Muscle of back (tissue), 11 donors: Measurements from ENCODE around the gene SMIM1. TPM values are rescaled to one million over a fixed set of nuclear protein-coding genes. Genes with fewer than 3 reads are reported as not detected.

Experiments used
- DNase-seq, 3 donors: peaks; one replicate each; pipeline versions ENCODE4 v3.0.0 to v3.0.0-alpha.2; 2013
- polyA plus RNA-seq, 10 donors: library from polyadenylated mRNA; unstranded; fragments of 120-200 nt; gene quantifications; one replicate each; pipeline ENCODE4 v1.2.1, GENCODE V29; 2013; ENCODE audit not compliant: insufficient read length in 10 of 10

Gene SMIM1
- polyA plus RNA-seq, 10 donors: 1.6 to 5.7 (median 3.3) TPM

- DNase-seq: no peak
Observed at GRCh38 chr1:3817821-3818597, 45.5 kb downstream of the SMIM1 start.

GRCh38 chr1:3819771-3820200 is 47.2 kb downstream of the SMIM1 start:
- peak in 1 of 3 donors; percentile 40 for DNase-seq

GRCh38 chr1:3820316-3820715 is 47.8 kb downstream of the SMIM1 start:
- DNase-seq: no peak

- DNase-seq: peak in 2 of 3 donors; percentile 16 to 62
Observed at GRCh38 chr1:3821004-3821403, 48.5 kb downstream of the SMIM1 start.

- DNase-seq: peak in 1 of 3 donors; percentile 37
Observed at GRCh38 chr1:3821447-3821846, 48.9 kb downstream of the SMIM1 start.

- DNase-seq: no peak
Observed at GRCh38 chr1:3821908-3822307, 49.4 kb downstream of the SMIM1 start.

GRCh38 chr1:3822421-3822820 is 49.9 kb downstream of the SMIM1 start:
- DNase-seq: no peak

GRCh38 chr1:3824650-3825049 is 52.1 kb downstream of the SMIM1 start:
- DNase-seq: no peak

GRCh38 chr1:3825356-3825755 is 52.8 kb downstream of the SMIM1 start:
- DNase-seq: no peak

Other genes with a start within 250 kb of the SMIM1 start
- 10 to 100 TPM in 4 of 10 donors, 1 to 10 TPM in 6; 6.3 to 37.6 (median 9.5) TPM for gene MEGF6, start 161.2 kb upstream of the SMIM1 start, polyA plus RNA-seq
- gene TPRG1L, start 147.7 kb upstream of the SMIM1 start, polyA plus RNA-seq: 10 to 100 TPM; 25.7 to 31.7 (median 29.7) TPM
- gene WRAP73, start 122.6 kb upstream of the SMIM1 start, polyA plus RNA-seq: 10 to 100 TPM; 10.1 to 12.3 (median 11.7) TPM
- gene TP73, start 120.2 kb upstream of the SMIM1 start, polyA plus RNA-seq: 1 to 10 TPM in 5 of 10 donors, under 1 TPM in 5; 0.60 to 3.2 (median 0.91) TPM
- under 1 TPM in 9 of 10 donors, not detected in 1; 0.09 to 0.30 (median 0.16) TPM for gene CCDC27, start 20.3 kb upstream of the SMIM1 start, polyA plus RNA-seq
- 10 to 100 TPM; 40.9 to 53.9 (median 48.2) TPM for gene LRRC47, start 23.7 kb downstream of the SMIM1 start, polyA plus RNA-seq
- gene CEP104, start 84.5 kb downstream of the SMIM1 start, polyA plus RNA-seq: 10 to 100 TPM; 14.4 to 26.8 (median 21.0) TPM
- gene DFFB, start 84.7 kb downstream of the SMIM1 start, polyA plus RNA-seq: 1 to 10 TPM; 3.5 to 7.6 (median 5.0) TPM
- gene C1orf174, start 127.5 kb downstream of the SMIM1 start, polyA plus RNA-seq: 10 to 100 TPM; 15.0 to 21.9 (median 16.7) TPM